HL-60 (cell line): ENCODE measurements around the gene ST8SIA2.

Source experiments
- POLR2AphosphoS5 ChIP-seq: IDR thresholded peaks from 2 replicates; pipeline ENCODE4 v1.6.1; 2012; ENCODE audit warnings: low read depth
- TF ChIP-seq, protein P1 (sequence below): IDR thresholded peaks from one replicate; pipeline ENCODE4 v1.5.1; 2011; ENCODE audit warnings: low read length, control low read depth, inconsistent platforms; ENCODE audit not compliant: insufficient read depth

DNA sequence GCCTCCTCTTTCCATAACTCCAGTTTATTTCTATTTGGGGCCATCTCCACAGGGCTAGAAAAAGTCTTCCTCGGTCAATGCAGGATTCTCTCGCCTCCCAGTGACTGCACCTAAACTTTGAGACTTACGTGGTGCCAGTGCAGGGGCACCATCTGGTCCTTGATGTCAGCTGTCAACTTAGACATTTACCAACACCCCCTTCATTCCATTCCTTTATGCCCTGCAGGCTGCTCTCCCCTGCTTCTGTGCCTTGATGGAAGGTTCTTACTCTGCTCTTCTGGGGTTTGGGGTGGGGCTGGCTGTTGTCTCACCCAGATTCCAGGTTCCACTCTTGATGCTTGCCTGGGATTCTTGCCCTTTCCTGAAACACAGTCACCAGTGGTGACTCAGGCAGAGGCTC is 101.8 kb downstream of the ST8SIA2 start:
- TF ChIP-seq POLR2AphosphoS5: no peak
- TF ChIP-seq, protein P1, sequence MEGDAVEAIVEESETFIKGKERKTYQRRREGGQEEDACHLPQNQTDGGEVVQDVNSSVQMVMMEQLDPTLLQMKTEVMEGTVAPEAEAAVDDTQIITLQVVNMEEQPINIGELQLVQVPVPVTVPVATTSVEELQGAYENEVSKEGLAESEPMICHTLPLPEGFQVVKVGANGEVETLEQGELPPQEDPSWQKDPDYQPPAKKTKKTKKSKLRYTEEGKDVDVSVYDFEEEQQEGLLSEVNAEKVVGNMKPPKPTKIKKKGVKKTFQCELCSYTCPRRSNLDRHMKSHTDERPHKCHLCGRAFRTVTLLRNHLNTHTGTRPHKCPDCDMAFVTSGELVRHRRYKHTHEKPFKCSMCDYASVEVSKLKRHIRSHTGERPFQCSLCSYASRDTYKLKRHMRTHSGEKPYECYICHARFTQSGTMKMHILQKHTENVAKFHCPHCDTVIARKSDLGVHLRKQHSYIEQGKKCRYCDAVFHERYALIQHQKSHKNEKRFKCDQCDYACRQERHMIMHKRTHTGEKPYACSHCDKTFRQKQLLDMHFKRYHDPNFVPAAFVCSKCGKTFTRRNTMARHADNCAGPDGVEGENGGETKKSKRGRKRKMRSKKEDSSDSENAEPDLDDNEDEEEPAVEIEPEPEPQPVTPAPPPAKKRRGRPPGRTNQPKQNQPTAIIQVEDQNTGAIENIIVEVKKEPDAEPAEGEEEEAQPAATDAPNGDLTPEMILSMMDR: no peak
